Gastroesophageal sphincter (tissue), 4 donors: Measurements from ENCODE around the gene TAF15. TPM values are rescaled to one million over a fixed set of nuclear protein-coding genes. Genes with fewer than 3 reads are reported as not detected.

Experiments
- ATAC-seq: fragments of 150-250 bp; one replicate; pipeline ENCODE4 v1.9.1; 2016; ENCODE audit warnings: mild to moderate bottlenecking, moderate library complexity
- H3K27ac ChIP-seq, 4 donors: fragments of 200-600 bp; sonication (generic) in 3 of 4; 1 replicate in 3 of 4; 2 replicates in 1 of 4; pipeline ENCODE4 v1.5.1; 2016 to 2019
- H3K27me3 ChIP-seq: fragments of 200-600 bp; sonication (generic); one replicate; pipeline ENCODE4 v1.5.1; 2019
- H3K36me3 ChIP-seq, 2 donors: fragments of 200-600 bp; sonication (generic); one replicate each; pipeline ENCODE4 v1.5.1; 2019; ENCODE audit warnings: control low read depth in 1 of 2
- H3K4me1 ChIP-seq, 3 donors: fragments of 200-600 bp; sonication (generic); 1 replicate in 2 of 3; 2 replicates in 1 of 3; pipeline ENCODE4 v1.5.1; 2016 to 2019; ENCODE audit warnings: control low read depth in 2 of 3
- H3K4me3 ChIP-seq, 2 donors: fragments of 200-600 bp; sonication (generic); one replicate each; pipeline ENCODE4 v1.5.1; 2019; ENCODE audit warnings: mild to moderate bottlenecking in 1 of 2, moderate library complexity in 1 of 2
- H3K9me3 ChIP-seq, 3 donors: fragments of 200-600 bp; sonication (generic); one replicate each; pipeline ENCODE4 v1.5.1; 2017 to 2019; ENCODE audit warnings: control low read depth in 2 of 3
- CTCF ChIP-seq, 4 experiments: fragments of 200-600 bp in 2 of 4; fragments of 450-650 bp in 2 of 4; sonication (generic) in 1 of 4; IDR thresholded peaks; one replicate each; pipeline ENCODE4 v1.5.1; 2017 to 2019; ENCODE audit warnings: antibody characterized with exemption in 4 of 4, mild to moderate bottlenecking in 2 of 4, moderate library complexity in 2 of 4
- EP300 ChIP-seq: sonication (generic); formaldehyde crosslinking; IDR thresholded peaks from one replicate; pipeline ENCODE4 v1.6.1; 2017; ENCODE audit warnings: antibody characterized with exemption, mild to moderate bottlenecking
- POLR2A ChIP-seq, 2 donors: fragments of 450-650 bp; IDR thresholded peaks; one replicate each; pipeline ENCODE4 v1.6.1; 2017; ENCODE audit warnings: antibody characterized with exemption in 2 of 2, mild to moderate bottlenecking in 2 of 2, moderate library complexity in 1 of 2
- POLR2AphosphoS5 ChIP-seq: sonication (generic); formaldehyde crosslinking; IDR thresholded peaks from one replicate; pipeline ENCODE4 v1.6.1; 2017; ENCODE audit warnings: antibody characterized with exemption
- WGBS, 2 donors: methylation state at CpG; one replicate each; pipeline ENCODE4 v1.1.5; 2018; ENCODE audit warnings: low coverage in 1 of 2; 5-methylcytosine and 5-hydroxymethylcytosine counted together
- total RNA-seq, 4 donors: library from RNA; depleted of rRNA; stranded (reverse); fragments of >200 nt; gene quantifications; one replicate each; pipeline ENCODE4 v1.1.0, GENCODE V29; 2016

The TAF15 gene
- total RNA-seq, 4 donors from 2014 or later, result 58.2 to 144 (median 109) TPM

- ATAC-seq, result no peak
- TF ChIP-seq POLR2A (IDR thresholded peaks at IDR 0.05), result no peak
- no peak for TF ChIP-seq POLR2AphosphoS5
- TF ChIP-seq CTCF (IDR thresholded peaks at IDR 0.05), result no peak
- TF ChIP-seq EP300, result no peak
- H3K36me3 ChIP-seq, result peaks cover 0 to 9% of the 10 kb centered on the region in 2 donors
- peak overlapping the region; percentile 88 to 92 (median 90) for H3K27ac ChIP-seq
- 10 to 37% methylated on average over 3 of the region's 5 CpGs for WGBS, 2 donors
- no peaks in the 10 kb centered on the region for H3K9me3 ChIP-seq
- H3K4me3 ChIP-seq, result peak overlapping the region; percentile 8 to 37
- no peaks in the 10 kb centered on the region for H3K27me3 ChIP-seq
- H3K4me1 ChIP-seq, result peaks cover 3 to 74% (median 12%) of the 10 kb centered on the region in 3 donors
Measured at GRCh38 chr17:35775039-35775438, 34.2 kb upstream of the TAF15 start.

- Histone ChIP-seq H3K4me3 (peak overlapping the region in 1 of 2 donors; percentile 37), H3K4me1 (peaks cover 3 to 74% (median 12%) of the 10 kb centered on the region in 3 donors), H3K36me3 (peaks cover 0 to 9% of the 10 kb centered on the region in 2 donors), H3K27ac (peak overlapping the region; percentile 88 to 92 (median 90)), H3K9me3 (no peaks in the 10 kb centered on the region), H3K27me3 (no peaks in the 10 kb centered on the region)
- 59% methylated on average over 5 of the region's 6 CpGs; no CpG with 5 or more reads in 1 of the 2 donors for WGBS, 2 donors
- no peak for ATAC-seq
- TF ChIP-seq EP300 (no peak), CTCF (IDR thresholded peaks at IDR 0.05) (no peak), POLR2AphosphoS5 (no peak), POLR2A (IDR thresholded peaks at IDR 0.05) (no peak)
Measured at GRCh38 chr17:35775583-35775982, 33.7 kb upstream of the TAF15 start.

GRCh38 chr17:35778641-35779196 is 30.6 kb upstream of the TAF15 start:
- WGBS, 2 donors, result 89 to 94% methylated on average over 5 to 13 of the region's 16 CpGs
- TF ChIP-seq CTCF (IDR thresholded peaks at IDR 0.05) (no peak), POLR2A (IDR thresholded peaks at IDR 0.05) (no peak)
- no peak overlapping the region for H3K4me3 ChIP-seq
- ATAC-seq, result no peak
- H3K27ac ChIP-seq, result peak overlapping the region; percentile 39 to 91 (median 78)
- H3K4me1 ChIP-seq, result peaks cover 0 to 83% (median 10%) of the 10 kb centered on the region in 3 donors
- H3K36me3 ChIP-seq, result peaks cover 0 to 9% of the 10 kb centered on the region in 2 donors
- no peaks in the 10 kb centered on the region for H3K27me3 ChIP-seq
- no peaks in the 10 kb centered on the region for H3K9me3 ChIP-seq

- H3K27ac ChIP-seq, result peak overlapping the region in 3 of 4 donors; percentile 56 to 84 (median 81)
Measured at GRCh38 chr17:35780950-35781349, 28.3 kb upstream of the TAF15 start.

More at GRCh38 chr17:35780950-35781349, 28.3 kb upstream of the TAF15 start:
- 48 to 89% methylated on average over 1 to 3 of the region's 3 CpGs for WGBS, 2 donors
- no peak for TF ChIP-seq POLR2AphosphoS5
- no peak for TF ChIP-seq EP300
- no peak for TF ChIP-seq CTCF (IDR thresholded peaks at IDR 0.05)
- TF ChIP-seq POLR2A (IDR thresholded peaks at IDR 0.05), result no peak
- H3K4me1 ChIP-seq, result peaks cover 0 to 82% (median 16%) of the 10 kb centered on the region in 3 donors
- H3K4me3 ChIP-seq, result no peak overlapping the region
- H3K9me3 ChIP-seq, result no peaks in the 10 kb centered on the region
- H3K36me3 ChIP-seq, result peaks cover 0 to 9% of the 10 kb centered on the region in 2 donors
- H3K27me3 ChIP-seq, result no peaks in the 10 kb centered on the region
- ATAC-seq, result no peak
